AG08396 (cell line): Measurements from ENCODE around the gene HP.
A peak's percentile ranks its signal among the peaks of the same experiment; 100 is the strongest.
"Not testable (repeated sequence)": the region's sequence is repeated elsewhere in the genome, so short reads cannot be mapped to it uniquely, and the experiment has no call there.

Experiments
- DNase-seq: peaks from one replicate; pipeline ENCODE4 v3.0.0; 2012; ENCODE audit warnings: low spot score, mixed read lengths

Gene HP

GRCh38 chr16:72054254-72054847 is at the start of gene HP:
Gene HP (plus strand): TSS chr16:72054505. CDS start chr16:72054653, 148 bp downstream.
- DNase-seq: not testable (repeated sequence)

- DNase-seq: not testable (repeated sequence)
These were observed 46.3 kb upstream of the HP start for GRCh38 chr16:72008065-72008423.

GRCh38 chr16:72008424-72009216 is 45.7 kb upstream of the HP start, which contains the start of gene DHODH:
Gene DHODH (plus strand): TSS chr16:72008744. CDS start chr16:72008765, 21 bp downstream.
- peak; percentile 100 for DNase-seq

GRCh38 chr16:72009779-72010178 is 44.5 kb upstream of the HP start:
- no peak for DNase-seq

GRCh38 chr16:72012607-72013006 is 41.7 kb upstream of the HP start:
- DNase-seq: no peak

GRCh38 chr16:72013389-72013788 is 40.9 kb upstream of the HP start:
- no peak for DNase-seq

GRCh38 chr16:72013888-72014581 is 40.3 kb upstream of the HP start:
- no peak for DNase-seq

GRCh38 chr16:72014675-72015074 is 39.6 kb upstream of the HP start:
- DNase-seq: no peak

GRCh38 chr16:72015124-72015523 is 39.2 kb upstream of the HP start:
- no peak for DNase-seq

GRCh38 chr16:72018470-72018869 is 35.8 kb upstream of the HP start:
- no peak for DNase-seq

- no peak for DNase-seq
These were observed 33.3 kb upstream of the HP start for GRCh38 chr16:72021043-72021442.

- DNase-seq: no peak
These were observed 32.2 kb upstream of the HP start for GRCh38 chr16:72022127-72022526.

GRCh38 chr16:72023962-72024361 is 30.3 kb upstream of the HP start:
- no peak for DNase-seq

GRCh38 chr16:72024862-72025382 is 29.4 kb upstream of the HP start:
- no peak for DNase-seq

GRCh38 chr16:72025404-72026114 is 28.7 kb upstream of the HP start:
- no peak for DNase-seq

GRCh38 chr16:72027669-72028378 is 26.5 kb upstream of the HP start:
- no peak for DNase-seq

- DNase-seq: no peak
These were observed 24.6 kb upstream of the HP start for GRCh38 chr16:72029567-72030271.

- no peak for DNase-seq
These were observed 20.9 kb upstream of the HP start for GRCh38 chr16:72033437-72033836.

- DNase-seq: no peak
These were observed 18.2 kb upstream of the HP start for GRCh38 chr16:72036098-72036497.

GRCh38 chr16:72042157-72042660 is 12.1 kb upstream of the HP start:
- no peak for DNase-seq

- DNase-seq: no peak
These were observed 11.2 kb upstream of the HP start for GRCh38 chr16:72043058-72043457.
